GM21717 (cell line): Measurements from ENCODE around the gene DAPK1.

Experiments
- ATAC-seq: cut with Tn5 transposase; IDR thresholded peaks from one replicate; pipeline ENCODE4 v1.9.1; 2021; ENCODE audit warnings: mild to moderate bottlenecking, moderate library complexity; ENCODE audit not compliant: unreplicated experiment

The DAPK1 gene

DNA sequence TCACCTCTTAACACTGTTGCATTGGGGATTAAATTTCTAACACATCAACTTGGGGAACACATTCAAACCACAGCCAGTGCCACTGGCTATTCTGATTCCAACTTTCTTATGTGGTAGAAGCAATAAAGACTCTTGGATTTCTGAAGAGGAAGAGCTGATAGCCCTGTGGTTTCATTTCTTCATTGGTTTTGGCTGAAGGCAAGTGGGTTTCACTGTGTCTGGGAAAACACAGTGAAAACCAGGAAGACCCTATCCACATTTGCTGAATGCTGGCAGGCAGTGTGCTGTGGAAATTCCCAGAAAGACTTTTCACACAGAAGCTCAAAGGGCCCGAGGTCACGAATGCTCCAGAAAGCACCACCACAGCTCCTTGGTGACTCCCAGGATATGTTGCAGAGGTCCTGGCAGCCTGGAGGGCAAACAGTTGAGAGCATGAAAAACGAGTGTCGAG lies 67.1 kb downstream of the DAPK1 start:
- ATAC-seq: no peak

DNA sequence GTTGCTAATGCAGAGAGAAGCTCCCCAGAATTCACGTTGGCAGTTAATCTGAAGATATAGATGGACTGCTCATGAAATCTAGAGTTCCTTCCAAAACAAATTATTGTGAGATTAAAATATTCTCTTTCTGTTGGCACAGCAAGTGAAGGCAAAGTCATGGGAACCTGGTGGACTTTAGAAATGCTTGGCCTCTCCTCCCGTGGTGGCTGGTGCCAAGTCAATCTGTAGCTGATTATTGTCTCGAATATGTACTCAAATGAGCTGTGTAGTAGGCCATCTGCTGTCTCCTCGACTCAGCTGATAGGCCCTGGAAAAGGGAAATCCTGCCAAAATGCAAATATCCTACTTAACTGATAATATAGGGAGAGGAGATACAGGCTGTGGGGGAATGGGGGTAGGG lies 69.3 kb downstream of the DAPK1 start:
- no peak for ATAC-seq

DNA sequence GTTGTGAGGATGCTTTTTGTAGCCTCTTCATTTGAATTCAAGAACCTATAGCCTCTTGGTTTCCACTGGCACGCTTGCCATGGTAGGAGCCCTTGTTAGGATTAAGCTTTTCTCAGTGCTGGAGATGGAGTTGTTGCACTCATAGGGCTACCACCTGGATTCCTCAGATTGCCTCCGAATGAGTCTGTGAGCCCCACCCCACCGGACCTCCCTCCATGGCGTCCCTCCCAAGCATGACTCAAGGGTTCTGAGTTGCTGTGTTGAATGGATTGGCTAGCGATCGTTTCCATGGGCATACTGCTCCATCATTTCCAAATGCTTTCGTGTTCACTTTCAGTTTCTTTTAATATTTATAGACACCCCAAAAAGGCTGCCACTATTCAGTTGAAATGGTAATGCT lies 69.9 kb downstream of the DAPK1 start:
- ATAC-seq: no peak

DNA sequence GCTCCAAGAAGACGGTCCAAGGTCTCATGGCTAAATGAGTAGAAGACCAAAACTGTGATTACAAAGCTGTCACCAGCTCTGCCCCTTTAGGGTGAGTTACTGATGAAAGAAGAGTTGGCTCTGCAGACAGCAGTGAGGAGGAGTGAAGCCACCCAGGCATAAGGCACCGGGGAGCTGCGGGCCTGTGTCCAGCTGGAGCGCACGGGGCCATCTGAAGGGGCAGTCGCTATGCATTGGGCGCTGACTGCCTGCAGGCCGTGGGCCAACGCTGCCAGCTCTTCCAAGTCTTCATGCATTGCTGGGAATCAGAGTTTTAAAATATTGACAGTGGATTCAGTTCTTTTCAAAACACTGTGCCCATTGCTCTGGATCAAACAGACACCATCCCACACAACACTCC lies 70.3 kb downstream of the DAPK1 start:
- ATAC-seq: no peak

DNA sequence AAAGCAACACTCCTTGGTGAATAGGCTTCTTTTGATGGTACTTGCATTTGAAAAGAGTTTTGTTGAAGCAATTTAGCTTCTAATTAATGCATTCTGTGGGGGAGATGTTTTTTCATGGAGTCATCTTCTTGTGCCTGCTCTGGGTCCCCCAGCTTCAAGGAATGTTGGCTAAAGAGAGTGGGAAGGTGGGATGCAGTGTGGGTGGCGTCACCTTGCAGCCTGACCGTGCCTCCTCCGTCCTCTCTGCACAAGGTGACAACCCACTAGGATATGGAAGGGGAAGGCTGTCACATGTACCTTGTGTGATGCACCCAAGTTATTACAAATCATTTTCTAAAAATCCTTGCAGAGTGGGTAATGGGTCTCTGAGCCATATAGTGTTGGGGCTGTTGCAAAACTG lies 70.7 kb downstream of the DAPK1 start:
- ATAC-seq: no peak

DNA sequence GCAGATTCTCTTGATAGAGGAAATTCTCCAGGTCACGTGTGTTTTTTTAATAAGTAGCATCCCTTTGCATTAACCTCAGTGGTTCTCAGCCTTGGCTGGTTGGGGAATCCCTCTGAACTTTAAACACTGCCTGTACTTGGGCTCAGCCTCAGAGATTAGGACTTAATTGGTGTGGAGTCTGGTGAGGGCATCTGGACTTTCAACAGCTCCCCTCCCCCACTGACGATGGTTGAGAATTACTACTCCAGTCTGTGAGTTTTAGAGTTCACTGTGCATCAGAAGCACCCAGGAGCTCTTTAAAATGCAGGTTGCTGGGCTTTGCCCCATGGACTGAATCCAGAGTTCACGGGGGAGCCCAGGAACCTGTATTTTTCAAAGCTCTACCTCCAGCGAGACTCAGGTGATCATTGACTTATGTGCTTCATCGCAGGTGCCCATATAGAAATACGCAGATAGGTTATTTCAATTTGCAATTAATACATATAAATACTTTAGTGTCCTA lies 71.4 kb downstream of the DAPK1 start:
- no peak for ATAC-seq

DNA sequence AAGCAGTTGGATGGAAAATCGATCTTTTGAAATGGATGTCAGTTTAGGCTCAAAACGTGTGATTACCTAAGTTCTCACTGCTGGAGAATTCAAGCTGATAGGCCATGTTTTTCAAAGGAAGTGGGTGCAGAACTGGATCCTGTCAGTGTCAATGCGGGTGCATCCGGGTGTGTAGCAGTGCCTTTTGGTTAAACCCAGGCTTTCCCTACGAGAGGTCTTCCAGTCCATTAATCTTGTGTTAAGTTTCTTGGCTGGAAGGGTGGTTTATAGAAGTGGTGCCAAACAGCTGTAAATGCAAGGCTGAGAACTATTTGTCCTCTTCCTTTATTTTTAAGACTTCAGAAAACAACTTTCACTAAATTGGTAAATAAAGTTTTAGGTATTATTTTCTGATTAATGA lies 71.9 kb downstream of the DAPK1 start:
- ATAC-seq: no peak

DNA sequence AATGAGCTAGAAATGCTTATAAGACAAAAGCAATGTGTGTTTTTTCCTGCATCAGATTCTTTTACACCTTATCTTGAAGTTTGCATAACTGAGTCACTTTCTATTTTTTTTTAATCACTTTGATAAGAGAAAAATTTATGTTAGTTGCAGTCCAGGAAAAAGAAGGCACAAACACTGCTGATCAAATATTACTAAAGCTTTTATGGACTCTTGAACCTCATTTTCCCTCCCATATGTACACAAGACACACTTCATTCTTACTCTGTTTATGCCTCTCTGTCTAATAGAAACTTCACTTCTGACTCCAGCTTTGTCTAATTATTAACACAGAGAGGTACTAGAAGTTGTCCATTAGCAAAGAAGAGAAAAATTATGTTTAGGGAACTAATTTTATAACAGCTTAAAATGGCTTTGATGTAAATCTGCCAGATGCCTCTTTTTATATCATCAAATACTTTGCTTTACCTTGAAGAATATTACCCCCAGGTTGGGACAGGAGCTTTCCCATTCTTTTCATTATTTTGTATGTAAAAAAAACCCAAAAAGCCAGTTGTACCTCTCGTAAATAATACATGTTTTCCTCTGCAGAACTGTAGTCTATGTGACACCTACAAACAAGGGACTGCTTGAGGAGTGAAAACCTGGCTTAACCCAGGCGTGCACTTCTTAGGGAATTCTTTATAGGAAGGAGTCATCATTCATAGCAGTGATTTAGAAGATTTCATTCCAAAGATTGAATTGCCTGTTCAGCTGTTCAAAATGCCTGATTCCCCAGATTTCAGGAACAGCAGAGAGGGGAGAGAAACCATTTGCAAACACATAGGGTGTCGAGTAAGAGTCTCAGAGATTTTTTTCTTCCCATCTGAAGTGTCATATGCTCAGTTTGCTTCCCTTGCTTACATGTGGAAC lies 72.6 kb downstream of the DAPK1 start:
- ATAC-seq: no peak

DNA sequence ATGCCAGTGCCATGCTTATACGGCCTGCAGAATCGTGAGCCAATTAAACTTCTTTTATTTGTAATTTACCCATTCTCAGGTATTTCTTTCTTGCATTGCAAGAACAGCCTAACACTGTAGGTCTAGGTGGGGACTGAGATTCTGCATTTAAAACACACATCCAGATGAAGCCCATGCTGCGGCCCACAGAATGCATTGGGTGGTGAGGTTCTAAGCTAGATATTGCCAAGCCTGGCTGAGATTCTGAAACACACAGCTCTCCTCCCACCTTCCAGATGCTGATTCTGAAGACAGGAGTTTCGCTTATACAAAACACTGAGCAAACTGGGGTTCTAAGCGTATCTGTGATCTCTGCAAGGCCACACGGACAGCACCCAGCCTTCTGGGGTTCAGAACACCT lies 75.1 kb downstream of the DAPK1 start:
- ATAC-seq: no peak

DNA sequence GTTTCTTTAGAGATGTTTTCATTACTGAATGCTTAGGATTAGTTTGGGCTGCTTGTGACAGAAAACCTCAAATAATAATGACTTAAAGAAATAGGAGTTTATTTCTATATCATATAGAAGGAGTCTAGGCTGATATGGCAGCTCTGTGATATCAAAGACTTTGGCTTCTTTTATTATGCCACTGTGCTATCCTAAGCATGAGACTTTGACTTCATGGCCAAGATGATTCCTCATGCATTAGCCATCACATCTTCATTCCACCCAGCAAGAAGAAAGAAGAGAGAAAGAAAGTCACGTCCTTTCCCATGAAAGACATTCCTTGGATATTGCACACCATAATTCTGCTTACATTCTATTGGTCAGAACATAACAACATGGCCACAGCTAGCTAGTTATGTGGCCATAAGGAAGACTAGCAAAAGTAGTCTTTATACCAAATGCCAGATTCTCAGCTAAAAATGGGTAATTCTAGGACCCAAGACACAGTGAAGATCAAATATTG lies 76.2 kb downstream of the DAPK1 start:
- ATAC-seq: no peak

DNA sequence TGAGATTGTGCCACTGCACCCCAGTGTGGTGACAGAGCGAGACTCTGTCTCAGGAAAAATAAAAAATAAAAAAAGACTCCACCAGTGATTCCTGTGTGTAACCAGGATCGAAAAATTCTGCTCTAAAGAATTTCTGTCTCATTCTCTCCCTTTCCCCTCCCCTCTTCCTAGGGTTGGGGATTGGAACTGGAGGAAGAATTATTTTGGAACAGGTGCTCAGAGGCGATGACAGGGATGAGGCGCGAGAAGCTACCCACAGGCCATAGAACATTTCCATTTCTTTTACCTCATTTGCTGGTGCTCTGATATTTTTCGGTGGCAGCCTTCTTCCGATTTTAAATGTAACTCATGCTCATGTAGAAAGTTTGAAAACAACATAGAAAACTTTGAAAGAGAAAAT lies 80.1 kb downstream of the DAPK1 start:
- ATAC-seq: no peak

DNA sequence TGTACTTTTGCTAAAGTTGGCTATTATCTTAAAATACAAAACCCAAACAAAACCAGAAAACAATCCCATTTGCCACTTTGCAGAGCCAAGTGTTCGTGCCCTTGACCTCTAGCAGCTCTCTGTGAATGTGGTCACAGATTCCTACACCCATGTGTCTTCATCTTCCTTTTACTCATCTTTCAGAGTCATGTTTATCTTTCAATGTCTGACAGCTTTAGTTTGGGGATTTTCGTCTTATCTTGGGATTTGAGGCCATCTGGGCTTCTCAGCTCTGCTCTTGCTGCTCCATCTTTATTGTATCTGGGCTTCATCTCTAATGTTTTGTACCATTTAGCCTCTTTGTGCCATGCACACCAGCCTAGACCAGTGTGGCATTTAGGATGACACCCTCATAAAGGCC lies 81.0 kb downstream of the DAPK1 start:
- no peak for ATAC-seq

DNA sequence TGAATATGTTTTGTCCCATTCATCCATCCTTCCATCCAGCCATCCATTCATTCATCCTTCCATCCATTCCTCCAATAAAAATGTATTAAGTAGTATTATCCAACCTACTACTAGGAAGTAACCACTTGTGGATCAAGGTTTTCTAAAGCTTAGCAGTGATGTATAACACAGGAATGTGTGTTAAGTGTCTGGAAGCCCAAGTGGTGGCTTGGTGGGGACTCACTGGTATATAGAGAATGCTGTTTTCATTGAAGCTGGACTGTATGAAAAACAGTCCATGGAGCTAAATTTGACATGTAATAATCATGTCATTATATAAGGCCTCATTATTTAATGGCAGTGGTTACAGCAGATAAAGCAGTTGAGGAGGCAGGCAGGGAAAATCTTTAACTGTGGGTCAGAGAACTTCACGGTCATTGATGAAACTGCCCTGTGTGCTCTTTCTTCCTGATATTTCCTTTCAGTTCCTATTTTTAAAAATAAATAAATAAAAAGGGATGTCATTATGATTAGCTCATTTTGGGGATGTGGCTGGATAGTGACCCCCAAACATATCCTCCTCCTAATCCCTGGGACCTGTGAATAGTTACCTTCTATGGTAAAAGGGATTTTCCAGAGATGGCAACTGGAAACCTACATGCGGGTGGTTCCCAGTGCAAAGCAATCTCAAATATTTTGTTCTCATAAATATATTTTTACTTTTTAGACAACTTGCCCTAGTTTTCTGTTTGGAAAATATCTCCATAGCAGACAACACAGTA lies 82.3 kb downstream of the DAPK1 start:
- ATAC-seq: no peak

DNA sequence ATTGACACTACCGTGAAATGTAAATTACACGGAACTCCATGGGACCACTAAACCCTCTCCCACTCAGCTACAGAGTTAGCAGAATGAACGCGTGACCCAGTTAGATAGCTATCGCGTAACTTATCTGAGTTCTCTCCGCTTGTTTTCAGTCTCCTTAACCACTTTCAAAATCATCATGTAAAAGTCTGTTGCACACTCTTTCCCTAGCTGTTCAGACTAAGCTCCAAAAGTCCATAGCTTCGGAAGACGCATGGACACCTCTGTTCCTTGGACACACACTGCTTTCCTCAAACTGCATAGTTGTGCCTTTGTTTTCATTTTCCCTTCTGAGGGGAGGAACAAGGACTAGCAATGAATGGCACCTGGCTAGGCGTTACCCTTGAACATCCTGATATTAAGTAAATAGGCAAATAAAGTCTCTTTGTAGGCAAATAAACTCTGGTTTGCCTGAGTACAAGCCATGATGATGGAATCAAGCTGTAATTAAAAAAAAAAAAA lies 83.3 kb downstream of the DAPK1 start:
- no peak for ATAC-seq

DNA sequence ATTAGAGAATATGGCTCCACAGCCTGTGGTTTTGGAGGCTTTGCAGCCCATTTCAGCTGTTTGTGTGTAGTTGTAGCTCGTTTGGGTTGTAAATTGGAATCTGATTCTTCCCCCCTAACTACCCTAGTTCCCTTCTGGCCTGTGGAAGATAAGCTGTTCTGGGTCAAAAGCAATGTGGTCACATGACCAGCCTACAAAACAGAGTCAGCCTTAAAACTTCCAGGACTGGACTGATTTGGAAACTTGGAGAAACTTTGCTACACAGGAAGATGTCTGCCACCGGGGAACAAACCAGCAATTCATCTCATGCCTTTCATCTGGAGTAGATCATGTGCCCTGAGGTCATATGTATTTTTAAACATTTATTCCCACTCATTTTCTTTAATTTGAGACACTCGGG lies 83.8 kb downstream of the DAPK1 start:
- no peak for ATAC-seq

DNA sequence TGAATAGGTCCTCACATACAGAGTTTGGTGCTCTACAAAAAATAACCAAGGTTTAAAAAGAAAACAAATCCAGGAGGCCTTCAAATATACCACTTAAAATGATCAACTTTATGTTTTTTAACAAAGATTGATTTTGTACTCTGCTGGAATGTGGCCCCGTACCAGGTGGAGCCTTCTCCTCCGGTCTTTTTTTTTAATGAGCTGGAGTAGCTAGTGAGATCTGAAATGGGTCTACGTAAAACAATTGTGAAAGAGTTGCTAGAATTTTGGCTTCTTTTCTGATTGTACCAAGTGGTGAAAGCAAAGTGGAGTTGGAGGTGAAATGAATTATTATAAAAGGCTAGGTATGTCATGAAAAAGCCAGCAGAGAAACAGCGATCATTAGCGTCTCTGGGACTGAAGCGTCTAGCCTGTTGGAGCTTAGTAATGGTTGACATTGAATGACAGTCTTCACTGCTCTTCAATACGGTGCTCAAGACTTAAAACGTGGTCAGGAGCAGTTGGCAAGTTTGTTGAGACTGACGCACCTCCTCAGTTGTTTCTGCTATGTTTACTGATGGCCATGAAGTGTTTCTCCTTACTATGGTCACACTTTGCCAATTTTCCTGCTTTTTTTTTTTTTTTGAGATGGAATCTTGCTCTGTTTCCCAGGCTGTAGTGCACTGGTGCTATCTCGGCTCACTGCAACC lies 84.4 kb downstream of the DAPK1 start:
- no peak for ATAC-seq

DNA sequence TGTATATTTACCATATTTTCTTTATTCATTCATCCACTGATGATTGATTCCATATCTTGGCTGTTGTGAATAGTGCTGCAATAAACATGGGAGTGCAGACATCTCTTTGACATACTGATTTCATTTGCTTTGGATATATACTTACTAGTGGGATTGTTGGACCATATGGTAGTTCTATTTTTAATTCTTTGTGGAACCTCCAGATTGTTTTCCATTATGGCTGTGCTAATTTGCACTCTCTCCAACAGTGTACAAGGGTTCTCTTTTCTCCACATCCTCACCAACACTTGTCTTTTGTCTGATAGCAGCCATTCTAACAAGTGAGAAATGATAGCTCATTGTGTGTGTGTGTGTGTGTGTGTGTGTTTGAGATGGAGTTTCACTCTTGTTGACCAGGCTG lies 86.7 kb downstream of the DAPK1 start:
- ATAC-seq: no peak

DNA sequence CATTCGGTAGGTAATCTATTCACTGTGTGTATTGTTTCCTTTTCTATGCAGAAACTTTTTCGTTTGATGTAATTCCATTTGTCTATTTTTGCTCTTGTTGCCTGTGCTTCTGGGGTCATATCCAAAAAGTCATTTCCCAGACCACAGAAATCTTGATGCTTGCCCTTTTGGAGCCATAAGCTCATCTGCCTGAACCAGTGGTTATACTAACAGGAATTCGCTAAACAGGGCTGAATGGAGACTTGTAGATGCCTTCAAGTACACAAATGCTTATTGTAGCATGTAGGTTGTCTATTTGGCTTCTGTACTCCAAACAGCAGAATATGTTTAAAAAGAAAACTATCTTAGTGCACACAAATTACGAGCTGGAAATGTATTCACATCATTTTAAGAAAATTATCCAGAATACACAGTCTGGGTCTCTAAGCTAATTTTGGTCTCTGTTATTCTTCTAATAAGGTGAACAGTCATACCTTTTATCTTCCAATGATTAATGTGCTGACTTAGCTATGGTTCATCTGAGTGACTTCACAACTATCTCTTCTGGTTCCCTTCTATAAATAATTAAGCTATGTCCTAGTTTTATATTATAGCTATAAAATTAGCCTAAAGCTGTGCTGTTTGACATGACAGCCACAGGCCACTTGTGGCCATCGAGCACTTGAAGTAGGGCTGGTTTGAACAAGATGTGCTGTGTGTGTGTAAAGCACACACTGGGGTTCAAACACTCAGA lies 87.6 kb downstream of the DAPK1 start:
- no peak for ATAC-seq

DNA sequence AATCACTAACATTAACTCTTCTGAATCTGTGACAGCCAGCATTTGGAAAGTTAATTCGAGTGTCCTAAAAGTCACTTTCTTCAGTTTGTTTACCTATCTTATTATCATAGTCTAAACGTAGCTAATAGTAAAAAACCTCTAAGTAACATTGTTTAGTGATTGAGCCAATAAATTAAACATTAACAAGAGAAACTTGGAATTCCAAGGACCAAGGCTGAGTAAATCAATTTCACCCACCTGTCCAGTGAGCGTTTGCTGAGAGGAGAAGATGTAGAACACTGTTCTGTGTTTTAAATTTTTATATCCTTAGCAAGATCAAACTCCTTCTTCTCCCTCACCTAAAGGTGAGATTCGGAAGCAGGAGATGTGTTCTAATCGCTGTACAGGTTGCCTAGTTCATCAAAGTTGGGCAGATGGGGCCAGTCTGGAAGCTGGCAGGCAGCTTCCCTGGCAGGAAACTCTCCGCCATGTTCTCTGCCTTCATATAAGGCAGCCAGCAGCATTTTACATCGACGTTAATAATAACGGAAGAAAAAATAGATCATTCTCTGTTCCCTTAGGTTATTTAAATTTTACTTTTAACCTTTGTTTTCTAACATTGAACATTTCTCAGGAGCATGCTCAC lies 89.2 kb downstream of the DAPK1 start:
- ATAC-seq: no peak

DNA sequence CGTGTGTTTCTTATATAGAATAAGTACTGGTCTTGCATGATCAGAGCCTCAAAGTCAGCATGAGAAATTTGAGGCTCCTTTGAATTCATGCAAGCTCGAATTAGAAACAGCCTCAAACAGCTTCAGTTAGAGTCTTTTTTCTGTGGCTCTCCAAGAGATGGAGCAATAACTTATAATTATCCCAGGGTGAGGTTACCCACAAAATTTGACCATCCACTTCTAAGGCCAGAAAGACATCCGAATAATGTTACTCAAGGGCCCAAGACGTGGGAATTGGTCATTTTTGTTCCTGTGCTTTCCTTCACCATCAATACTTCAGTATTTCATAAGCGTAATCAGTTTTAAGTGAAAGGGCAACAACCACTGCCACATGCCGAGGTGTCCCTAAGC lies 89.7 kb downstream of the DAPK1 start:
- ATAC-seq: no peak
